Measurements from ENCODE around the gene CUL9.

CUL9 gene

GRCh38 chr6:43261198-43261597 lies 79.2 kb downstream of the CUL9 start:
- no peak overlapping the region for H3K4me3 ChIP-seq (ENCODE audit: low read length)
- peaks cover 22% of the 10 kb centered on the region for H3K36me3 ChIP-seq (ENCODE audit: insufficient read depth, low read length)
- H3K27me3 ChIP-seq (ENCODE audit: insufficient read depth, low read length): no peaks in the 10 kb centered on the region
- H2AFZ ChIP-seq (ENCODE audit: low read depth, low read length): no peak overlapping the region
- H3K4me1 ChIP-seq (ENCODE audit: insufficient read depth, low read length): no peaks in the 10 kb centered on the region
- H3K9me3 ChIP-seq (ENCODE audit: low read length): no peaks in the 10 kb centered on the region

- Histone ChIP-seq H3K4me1 (ENCODE audit: insufficient read depth, low read length) (peaks cover 1% of the 10 kb centered on the region), H3K36me3 (ENCODE audit: insufficient read depth, low read length) (peaks cover 16% of the 10 kb centered on the region), H3K9me3 (ENCODE audit: low read length) (no peaks in the 10 kb centered on the region), H2AFZ (ENCODE audit: low read depth, low read length) (no peak overlapping the region), H3K4me3 (ENCODE audit: low read length) (no peak overlapping the region), H3K27me3 (ENCODE audit: insufficient read depth, low read length) (no peaks in the 10 kb centered on the region)
Measured at GRCh38 chr6:43262000-43262779, 80.2 kb downstream of the CUL9 start.

GRCh38 chr6:43262780-43263313 lies 80.9 kb downstream of the CUL9 start:
- peaks cover 8% of the 10 kb centered on the region for H3K4me1 ChIP-seq (ENCODE audit: insufficient read depth, low read length)
- no peak overlapping the region for H3K4me3 ChIP-seq (ENCODE audit: low read length)
- no peaks in the 10 kb centered on the region for H3K27me3 ChIP-seq (ENCODE audit: insufficient read depth, low read length)
- no peak overlapping the region for H2AFZ ChIP-seq (ENCODE audit: low read depth, low read length)
- peaks cover 11% of the 10 kb centered on the region for H3K36me3 ChIP-seq (ENCODE audit: insufficient read depth, low read length)
- H3K9me3 ChIP-seq (ENCODE audit: low read length): no peaks in the 10 kb centered on the region

GRCh38 chr6:43263314-43264178 lies 81.5 kb downstream of the CUL9 start:
- Histone ChIP-seq H3K4me3 (ENCODE audit: low read length) (no peak overlapping the region), H3K9me3 (ENCODE audit: low read length) (no peaks in the 10 kb centered on the region), H3K36me3 (ENCODE audit: insufficient read depth, low read length) (peaks cover 7% of the 10 kb centered on the region), H3K27me3 (ENCODE audit: insufficient read depth, low read length) (no peaks in the 10 kb centered on the region), H3K4me1 (ENCODE audit: insufficient read depth, low read length) (peaks cover 13% of the 10 kb centered on the region), H2AFZ (ENCODE audit: low read depth, low read length) (no peak overlapping the region)

- H3K36me3 ChIP-seq (ENCODE audit: insufficient read depth, low read length): no peaks in the 10 kb centered on the region
Measured at GRCh38 chr6:43264599-43265145, 82.7 kb downstream of the CUL9 start.

GRCh38 chr6:43265564-43265963 lies 83.6 kb downstream of the CUL9 start:
- Histone ChIP-seq H3K27me3 (ENCODE audit: insufficient read depth, low read length) (no peaks in the 10 kb centered on the region), H3K4me1 (ENCODE audit: insufficient read depth, low read length) (peaks cover 13% of the 10 kb centered on the region), H3K4me3 (ENCODE audit: low read length) (no peak overlapping the region)

More at GRCh38 chr6:43264599-43265145, 82.7 kb downstream of the CUL9 start:
- H2AFZ ChIP-seq (ENCODE audit: low read depth, low read length): no peak overlapping the region
- no peaks in the 10 kb centered on the region for H3K27me3 ChIP-seq (ENCODE audit: insufficient read depth, low read length)
- no peak overlapping the region for H3K4me3 ChIP-seq (ENCODE audit: low read length)
- no peaks in the 10 kb centered on the region for H3K9me3 ChIP-seq (ENCODE audit: low read length)
- H3K4me1 ChIP-seq (ENCODE audit: insufficient read depth, low read length): peaks cover 13% of the 10 kb centered on the region

GRCh38 chr6:43267619-43268354 lies 85.8 kb downstream of the CUL9 start:
- Histone ChIP-seq H3K9me3 (ENCODE audit: low read length) (no peaks in the 10 kb centered on the region), H3K36me3 (ENCODE audit: insufficient read depth, low read length) (peaks cover 8% of the 10 kb centered on the region), H3K4me3 (ENCODE audit: low read length) (no peak overlapping the region), H3K27me3 (ENCODE audit: insufficient read depth, low read length) (no peaks in the 10 kb centered on the region), H2AFZ (ENCODE audit: low read depth, low read length) (no peak overlapping the region), H3K4me1 (ENCODE audit: insufficient read depth, low read length) (peaks cover 13% of the 10 kb centered on the region)

More at GRCh38 chr6:43265564-43265963, 83.6 kb downstream of the CUL9 start:
- Histone ChIP-seq H3K9me3 (ENCODE audit: low read length) (no peaks in the 10 kb centered on the region), H3K36me3 (ENCODE audit: insufficient read depth, low read length) (peaks cover 4% of the 10 kb centered on the region), H2AFZ (ENCODE audit: low read depth, low read length) (no peak overlapping the region)

GRCh38 chr6:43268355-43268700 lies 86.3 kb downstream of the CUL9 start:
- H3K9me3 ChIP-seq (ENCODE audit: low read length): no peaks in the 10 kb centered on the region
- H3K27me3 ChIP-seq (ENCODE audit: insufficient read depth, low read length): no peaks in the 10 kb centered on the region
- H3K4me3 ChIP-seq (ENCODE audit: low read length): no peak overlapping the region
- no peak overlapping the region for H2AFZ ChIP-seq (ENCODE audit: low read depth, low read length)
- H3K36me3 ChIP-seq (ENCODE audit: insufficient read depth, low read length): peaks cover 8% of the 10 kb centered on the region
- peaks cover 13% of the 10 kb centered on the region for H3K4me1 ChIP-seq (ENCODE audit: insufficient read depth, low read length)

GRCh38 chr6:43268782-43269272 lies 86.8 kb downstream of the CUL9 start:
- H3K4me3 ChIP-seq (ENCODE audit: low read length): no peak overlapping the region
- H3K36me3 ChIP-seq (ENCODE audit: insufficient read depth, low read length): peaks cover 8% of the 10 kb centered on the region
- no peak overlapping the region for H2AFZ ChIP-seq (ENCODE audit: low read depth, low read length)
- H3K27me3 ChIP-seq (ENCODE audit: insufficient read depth, low read length): no peaks in the 10 kb centered on the region
- H3K9me3 ChIP-seq (ENCODE audit: low read length): no peaks in the 10 kb centered on the region
- H3K4me1 ChIP-seq (ENCODE audit: insufficient read depth, low read length): peaks cover 13% of the 10 kb centered on the region

GRCh38 chr6:43269273-43270007 lies 87.4 kb downstream of the CUL9 start:
- peaks cover 8% of the 10 kb centered on the region for H3K36me3 ChIP-seq (ENCODE audit: insufficient read depth, low read length)
- H3K4me3 ChIP-seq (ENCODE audit: low read length): no peak overlapping the region
- no peaks in the 10 kb centered on the region for H3K27me3 ChIP-seq (ENCODE audit: insufficient read depth, low read length)
- no peak overlapping the region for H2AFZ ChIP-seq (ENCODE audit: low read depth, low read length)
- no peaks in the 10 kb centered on the region for H3K9me3 ChIP-seq (ENCODE audit: low read length)
- peaks cover 13% of the 10 kb centered on the region for H3K4me1 ChIP-seq (ENCODE audit: insufficient read depth, low read length)

GRCh38 chr6:43271103-43271815 lies 89.3 kb downstream of the CUL9 start:
- Histone ChIP-seq H3K27me3 (ENCODE audit: insufficient read depth, low read length) (no peaks in the 10 kb centered on the region), H3K4me3 (ENCODE audit: low read length) (no peak overlapping the region), H3K4me1 (ENCODE audit: insufficient read depth, low read length) (peaks cover 18% of the 10 kb centered on the region), H3K36me3 (ENCODE audit: insufficient read depth, low read length) (peaks cover 8% of the 10 kb centered on the region), H3K9me3 (ENCODE audit: low read length) (no peaks in the 10 kb centered on the region), H2AFZ (ENCODE audit: low read depth, low read length) (no peak overlapping the region)

Measured in neuron (in vitro differentiated cells).